Measurements from ENCODE around the gene CFAP46. TPM values are rescaled to one million over a fixed set of nuclear protein-coding genes. Genes with fewer than 3 reads are reported as not detected.
"Not testable (repeated sequence)": the region's sequence is repeated elsewhere in the genome, so short reads cannot be mapped to it uniquely, and the experiment has no call there.

CFAP46 gene
- total RNA-seq, 1 donor, result under 0.01 TPM

DNA sequence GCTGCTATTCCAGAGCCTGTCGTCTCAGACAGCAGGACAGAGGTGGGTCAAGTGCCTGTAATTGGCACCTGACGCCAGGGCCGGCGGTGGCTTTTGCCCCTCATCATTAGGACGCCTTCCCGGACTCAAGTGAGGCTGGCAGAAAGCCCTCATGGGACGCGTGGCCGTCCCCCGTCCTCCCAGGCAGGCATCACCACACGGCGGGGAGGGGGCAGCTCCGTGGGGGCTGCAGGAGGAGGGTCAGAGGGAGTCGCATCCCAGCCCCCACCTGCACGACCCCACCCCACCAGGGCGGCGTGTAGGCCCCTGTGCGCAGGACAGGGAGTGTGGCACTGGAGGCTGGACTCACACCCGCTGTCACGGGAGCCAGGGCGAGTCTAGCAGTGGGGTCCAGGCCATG lies 16.3 kb downstream of the CFAP46 start:
- Histone ChIP-seq H3K4me3 (ENCODE audit: insufficient read depth, low read length) (no peak overlapping the region), H2AFZ (ENCODE audit: low read length) (no peak overlapping the region), H3K27ac (ENCODE audit: low read depth, low read length) (no peak overlapping the region), H3K79me2 (ENCODE audit: insufficient read depth, low read length) (no peaks in the 10 kb centered on the region), H3K4me1 (ENCODE audit: insufficient read depth, low read length) (no peaks in the 10 kb centered on the region), H3K9me3 (ENCODE audit: low read depth, low read length) (no peaks in the 10 kb centered on the region), H3K36me3 (ENCODE audit: insufficient read depth, low read length) (no peaks in the 10 kb centered on the region), H4K20me1 (ENCODE audit: insufficient read depth, low read length) (no peaks in the 10 kb centered on the region), H3K27me3 (ENCODE audit: insufficient read depth, low read length) (no peaks in the 10 kb centered on the region), H3K4me2 (ENCODE audit: insufficient read depth, low read length) (no peak overlapping the region)
- TF ChIP-seq, protein P1, sequence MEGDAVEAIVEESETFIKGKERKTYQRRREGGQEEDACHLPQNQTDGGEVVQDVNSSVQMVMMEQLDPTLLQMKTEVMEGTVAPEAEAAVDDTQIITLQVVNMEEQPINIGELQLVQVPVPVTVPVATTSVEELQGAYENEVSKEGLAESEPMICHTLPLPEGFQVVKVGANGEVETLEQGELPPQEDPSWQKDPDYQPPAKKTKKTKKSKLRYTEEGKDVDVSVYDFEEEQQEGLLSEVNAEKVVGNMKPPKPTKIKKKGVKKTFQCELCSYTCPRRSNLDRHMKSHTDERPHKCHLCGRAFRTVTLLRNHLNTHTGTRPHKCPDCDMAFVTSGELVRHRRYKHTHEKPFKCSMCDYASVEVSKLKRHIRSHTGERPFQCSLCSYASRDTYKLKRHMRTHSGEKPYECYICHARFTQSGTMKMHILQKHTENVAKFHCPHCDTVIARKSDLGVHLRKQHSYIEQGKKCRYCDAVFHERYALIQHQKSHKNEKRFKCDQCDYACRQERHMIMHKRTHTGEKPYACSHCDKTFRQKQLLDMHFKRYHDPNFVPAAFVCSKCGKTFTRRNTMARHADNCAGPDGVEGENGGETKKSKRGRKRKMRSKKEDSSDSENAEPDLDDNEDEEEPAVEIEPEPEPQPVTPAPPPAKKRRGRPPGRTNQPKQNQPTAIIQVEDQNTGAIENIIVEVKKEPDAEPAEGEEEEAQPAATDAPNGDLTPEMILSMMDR (IDR thresholded peaks at IDR 0.05; ENCODE audit: extremely low read depth, low read depth, low read length), result no peak
- no peak for DNase-seq (ENCODE audit: insufficient read length, low spot score, missing footprints)

DNA sequence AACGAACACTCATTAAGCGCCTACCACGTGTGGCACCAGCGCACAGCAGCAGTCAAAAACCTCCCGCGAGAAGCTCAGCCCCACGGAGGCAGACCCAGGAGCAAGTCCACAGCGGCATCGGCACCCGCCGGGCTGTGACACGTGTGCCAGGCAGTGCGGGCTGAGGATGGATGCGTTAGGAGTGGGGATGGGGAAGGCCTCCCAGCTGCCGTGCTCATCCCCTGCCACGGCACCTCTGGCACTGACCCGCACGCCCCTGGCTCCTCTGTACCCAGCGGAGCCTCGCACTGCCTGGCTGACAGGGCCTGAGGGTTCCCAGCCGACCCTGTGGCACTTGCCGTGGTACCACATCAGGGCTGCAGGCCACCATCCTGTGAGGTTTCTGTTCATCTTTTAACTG lies 16.8 kb downstream of the CFAP46 start:
- Histone ChIP-seq H3K79me2 (ENCODE audit: insufficient read depth, low read length) (no peaks in the 10 kb centered on the region), H3K4me2 (ENCODE audit: insufficient read depth, low read length) (no peak overlapping the region), H4K20me1 (ENCODE audit: insufficient read depth, low read length) (no peaks in the 10 kb centered on the region), H3K4me3 (ENCODE audit: insufficient read depth, low read length) (no peak overlapping the region), H3K27ac (ENCODE audit: low read depth, low read length) (no peak overlapping the region), H3K27me3 (ENCODE audit: insufficient read depth, low read length) (no peaks in the 10 kb centered on the region), H3K9me3 (ENCODE audit: low read depth, low read length) (no peaks in the 10 kb centered on the region), H3K36me3 (ENCODE audit: insufficient read depth, low read length) (no peaks in the 10 kb centered on the region), H2AFZ (ENCODE audit: low read length) (no peak overlapping the region), H3K4me1 (ENCODE audit: insufficient read depth, low read length) (no peaks in the 10 kb centered on the region)
- TF ChIP-seq, protein P1 (IDR thresholded peaks at IDR 0.05; ENCODE audit: extremely low read depth, low read depth, low read length), result no peak
- DNase-seq (ENCODE audit: insufficient read length, low spot score, missing footprints), result no peak

DNA sequence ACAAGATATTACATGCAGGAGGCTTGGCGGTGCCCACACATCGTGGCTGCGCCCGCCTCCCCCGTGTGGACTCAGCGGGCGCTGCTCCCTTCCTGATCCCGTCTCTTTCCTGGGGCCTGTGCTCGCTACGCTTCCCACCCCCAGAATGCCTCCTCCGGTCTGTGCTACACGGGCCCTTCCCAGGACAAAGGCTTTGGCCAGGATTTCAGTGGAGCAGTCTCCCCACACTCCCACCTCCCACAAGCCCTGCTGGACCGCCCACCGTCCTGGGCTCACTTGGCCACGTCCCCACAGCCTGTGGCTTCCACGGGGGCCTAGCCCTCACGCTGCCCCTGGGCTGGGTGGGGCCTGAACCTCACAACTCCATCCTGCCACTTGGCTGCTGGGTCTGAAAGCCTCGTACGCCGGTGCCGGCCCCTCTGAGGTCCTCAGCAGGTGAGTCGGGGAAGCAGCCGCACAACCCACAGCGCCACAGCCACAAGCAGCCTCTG lies 17.3 kb downstream of the CFAP46 start:
- Histone ChIP-seq H4K20me1 (ENCODE audit: insufficient read depth, low read length) (no peaks in the 10 kb centered on the region), H3K36me3 (ENCODE audit: insufficient read depth, low read length) (no peaks in the 10 kb centered on the region), H3K27me3 (ENCODE audit: insufficient read depth, low read length) (no peaks in the 10 kb centered on the region), H3K4me3 (ENCODE audit: insufficient read depth, low read length) (no peak overlapping the region), H3K4me2 (ENCODE audit: insufficient read depth, low read length) (no peak overlapping the region), H3K79me2 (ENCODE audit: insufficient read depth, low read length) (no peaks in the 10 kb centered on the region), H3K9me3 (ENCODE audit: low read depth, low read length) (no peaks in the 10 kb centered on the region), H3K27ac (ENCODE audit: low read depth, low read length) (no peak overlapping the region), H3K4me1 (ENCODE audit: insufficient read depth, low read length) (no peaks in the 10 kb centered on the region), H2AFZ (ENCODE audit: low read length) (no peak overlapping the region)
- no peak for DNase-seq (ENCODE audit: insufficient read length, low spot score, missing footprints)
- TF ChIP-seq, protein P1 (IDR thresholded peaks at IDR 0.05; ENCODE audit: extremely low read depth, low read depth, low read length), result no peak

DNA sequence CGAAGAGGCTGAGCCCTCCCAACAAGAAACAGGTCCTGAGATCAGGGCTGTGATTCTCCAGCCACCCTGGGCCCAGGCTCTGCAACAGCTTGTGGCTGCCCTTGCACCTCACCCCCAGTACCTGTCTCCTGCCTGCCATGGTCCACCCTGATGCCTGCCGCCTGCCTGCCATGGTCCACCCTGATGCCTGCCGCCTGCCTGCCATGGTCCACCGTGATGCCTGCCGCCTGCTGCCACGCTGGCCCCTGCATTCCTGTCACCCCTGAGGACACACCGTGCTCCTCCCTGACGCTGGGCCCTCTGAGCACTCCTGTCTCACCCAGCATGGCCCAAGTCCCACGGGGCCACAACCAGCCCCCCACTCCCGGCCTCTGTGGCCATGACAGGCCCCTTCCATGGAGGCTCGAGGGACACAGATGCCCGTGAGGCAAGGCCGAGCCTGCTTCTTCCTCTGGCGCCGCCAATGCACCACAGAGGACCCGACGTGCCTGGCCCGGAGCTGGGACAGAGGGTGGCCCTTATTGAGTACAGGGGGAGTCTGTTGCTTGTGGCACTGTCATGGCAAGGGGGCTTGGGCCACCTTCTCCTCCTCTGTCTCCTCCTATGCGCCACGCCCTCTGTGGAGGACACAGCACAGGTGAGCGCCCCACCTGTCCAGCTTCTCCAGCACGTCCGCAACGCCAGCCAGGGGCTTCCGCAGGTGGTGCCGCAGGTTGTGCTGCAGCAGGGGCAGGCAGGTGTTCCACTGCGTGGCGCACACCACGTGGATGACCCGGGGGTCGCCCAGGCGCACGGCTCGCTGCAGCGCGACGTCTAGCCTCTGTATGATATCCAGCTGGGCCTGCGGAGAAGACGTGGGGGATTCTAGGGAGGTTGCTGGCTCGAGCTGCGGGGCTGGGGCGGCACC lies 18.1 kb downstream of the CFAP46 start:
- TF ChIP-seq, protein P1 (IDR thresholded peaks at IDR 0.05; ENCODE audit: extremely low read depth, low read depth, low read length), result no peak
- H4K20me1 ChIP-seq (ENCODE audit: insufficient read depth, low read length), result no peaks in the 10 kb centered on the region
- no peak overlapping the region for H3K27ac ChIP-seq (ENCODE audit: low read depth, low read length)
- H3K27me3 ChIP-seq (ENCODE audit: insufficient read depth, low read length), result no peaks in the 10 kb centered on the region
- no peaks in the 10 kb centered on the region for H3K36me3 ChIP-seq (ENCODE audit: insufficient read depth, low read length)
- no peak overlapping the region for H3K4me3 ChIP-seq (ENCODE audit: insufficient read depth, low read length)
- H3K4me2 ChIP-seq (ENCODE audit: insufficient read depth, low read length), result no peak overlapping the region
- no peaks in the 10 kb centered on the region for H3K4me1 ChIP-seq (ENCODE audit: insufficient read depth, low read length)
- no peak overlapping the region for H2AFZ ChIP-seq (ENCODE audit: low read length)
- no peak for DNase-seq (ENCODE audit: insufficient read length, low spot score, missing footprints)
- H3K9me3 ChIP-seq (ENCODE audit: low read depth, low read length), result no peaks in the 10 kb centered on the region
- no peaks in the 10 kb centered on the region for H3K79me2 ChIP-seq (ENCODE audit: insufficient read depth, low read length)

DNA sequence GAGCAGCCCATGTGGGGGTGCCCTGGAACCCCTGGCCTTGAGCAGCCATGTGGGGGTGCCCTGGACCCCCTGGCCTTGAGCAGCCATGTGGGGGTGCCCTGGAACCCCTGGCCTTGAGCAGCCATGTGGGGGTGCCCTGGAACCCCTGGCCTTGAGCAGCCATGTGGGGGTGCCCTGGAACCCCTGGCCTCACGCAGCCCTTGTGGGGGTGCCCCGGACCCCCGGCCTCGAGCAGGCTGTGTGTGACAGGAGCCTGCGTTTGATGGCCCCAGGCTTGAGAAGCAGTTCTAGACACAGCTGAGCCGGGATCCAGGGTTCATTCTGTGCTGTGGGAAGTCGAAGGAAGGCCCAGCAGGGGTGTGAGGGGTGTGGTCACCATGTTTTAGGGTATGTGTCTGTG lies 19.0 kb downstream of the CFAP46 start:
- H3K36me3 ChIP-seq (ENCODE audit: insufficient read depth, low read length); H3K27me3 ChIP-seq (ENCODE audit: insufficient read depth, low read length): not testable (repeated sequence)

More for the DNA sequence above, 19.0 kb downstream of the CFAP46 start:
- H3K79me2 ChIP-seq (ENCODE audit: insufficient read depth, low read length); H4K20me1 ChIP-seq (ENCODE audit: insufficient read depth, low read length); H3K9me3 ChIP-seq (ENCODE audit: low read depth, low read length); H3K4me2 ChIP-seq (ENCODE audit: insufficient read depth, low read length); DNase-seq (ENCODE audit: insufficient read length, low spot score, missing footprints); H2AFZ ChIP-seq (ENCODE audit: low read length); H3K27ac ChIP-seq (ENCODE audit: low read depth, low read length); H3K4me1 ChIP-seq (ENCODE audit: insufficient read depth, low read length); H3K4me3 ChIP-seq (ENCODE audit: insufficient read depth, low read length): not testable (repeated sequence)
